K562 (cell line): ENCODE results near the gene SPHK2.

Experiments used
- BRCA1 ChIP-seq, 2 experiments: fragments of 450-650 bp in 1 of 2; sonication (generic) in 1 of 2; formaldehyde crosslinking in 1 of 2; IDR thresholded peaks; 2 replicates each; pipeline versions ENCODE4 v1.5.0 to v1.6.1; 2017 to 2020; ENCODE audit warnings: mild to moderate bottlenecking in 1 of 2, missing genetic modification reagents in 1 of 2
- EZH2 ChIP-seq: IDR thresholded peaks from 2 replicates; pipeline ENCODE4 v1.6.1; 2012; ENCODE audit warnings: low read depth, mild to moderate bottlenecking, inconsistent platforms, low read length, borderline replicate concordance
- NR2C1 ChIP-seq, 2 experiments: fragments of 450-650 bp; IDR thresholded peaks; 2 replicates each; pipeline ENCODE4 v1.6.1; 2017; ENCODE audit warnings: mild to moderate bottlenecking in 2 of 2, antibody characterized with exemption in 1 of 2, inconsistent platforms in 1 of 2, missing compliant biosample characterization in 1 of 2, missing genetic modification characterization in 1 of 2
- PCBP2 ChIP-seq: fragments of 200-400 bp; formaldehyde crosslinking; IDR thresholded peaks from 2 replicates; pipeline ENCODE4 v1.6.1; 2018; ENCODE audit warnings: low read length, low read depth, mild to moderate bottlenecking, moderate library complexity; ENCODE audit not compliant: poor library complexity, severe bottlenecking
- TEAD2 ChIP-seq: fragments of 450-650 bp; IDR thresholded peaks from 2 replicates; pipeline ENCODE4 v1.6.1; 2016; ENCODE audit warnings: missing genetic modification characterization, control low read depth, missing compliant biosample characterization
- TF ChIP-seq, protein P1 (sequence below): sonication (generic); formaldehyde crosslinking; IDR thresholded peaks from 2 replicates; pipeline ENCODE4 v1.8.0; 2022; ENCODE audit warnings: missing genetic modification reagents, mild to moderate bottlenecking, borderline replicate concordance
- TF ChIP-seq, protein P2 (sequence below): fragments of 450-650 bp; IDR thresholded peaks from 2 replicates; pipeline ENCODE4 v1.6.1; 2016; ENCODE audit warnings: low read depth
- TF ChIP-seq, protein P3 (sequence below): fragments of 250-450 bp; sonication (Bioruptor Pico); IDR thresholded peaks from 2 replicates; pipeline ENCODE4 v1.8.0; 2021; ENCODE audit warnings: borderline replicate concordance, mild to moderate bottlenecking, moderate library complexity; ENCODE audit not compliant: poor library complexity, severe bottlenecking
- TF ChIP-seq, protein P4 (sequence below), 3 experiments: IDR thresholded peaks in 2 of 3; conservative IDR thresholded peaks in 1 of 3; 2 replicates each; pipeline ENCODE4 v1.5.1; 2011 to 2012; ENCODE audit warnings: low read length in 3 of 3, mild to moderate bottlenecking in 3 of 3, control low read depth in 2 of 3, improper control_type of control experiment in 1 of 3, inconsistent platforms in 1 of 3, low read depth in 1 of 3, mixed read lengths in 1 of 3, moderate library complexity in 1 of 3; ENCODE audit not compliant: insufficient read depth in 2 of 3
- TF ChIP-seq, protein P5 (sequence below): fragments of 250-450 bp; sonication (Bioruptor Pico); IDR thresholded peaks from 2 replicates; pipeline ENCODE4 v1.5.0; 2021; ENCODE audit warnings: mild to moderate bottlenecking, borderline replicate concordance

DNA sequence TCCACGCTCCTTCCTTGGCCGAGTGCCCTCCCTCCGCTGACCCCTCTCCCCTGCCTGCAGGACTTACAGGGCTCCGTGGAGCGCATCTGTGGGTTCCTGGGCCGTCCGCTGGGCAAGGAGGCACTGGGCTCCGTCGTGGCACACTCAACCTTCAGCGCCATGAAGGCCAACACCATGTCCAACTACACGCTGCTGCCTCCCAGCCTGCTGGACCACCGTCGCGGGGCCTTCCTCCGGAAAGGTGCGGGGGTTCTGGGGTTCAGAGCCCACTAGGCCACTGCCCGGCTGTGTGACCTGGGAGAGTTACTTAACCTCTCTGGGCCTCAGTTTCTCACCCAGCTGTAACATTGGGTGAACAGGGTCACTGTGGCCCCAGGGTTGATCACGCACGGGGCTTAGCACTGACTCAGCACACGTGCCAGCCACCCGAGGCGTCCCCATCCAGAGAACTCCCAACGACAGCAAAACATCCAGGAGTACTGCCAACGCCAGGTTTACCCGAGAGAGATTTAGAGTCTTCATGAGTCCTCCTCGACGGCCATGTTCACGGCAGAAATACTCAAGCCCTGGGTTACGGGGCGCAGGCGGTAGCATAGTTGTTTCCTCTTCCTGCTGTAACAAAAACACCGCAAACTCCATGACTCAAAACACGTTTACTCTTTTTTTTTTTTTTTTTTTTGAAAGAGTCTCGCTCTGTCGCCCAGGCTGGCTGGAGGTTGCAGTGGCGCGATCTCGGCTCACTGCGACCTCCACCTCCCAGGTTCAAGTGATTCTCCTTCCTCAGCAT, 22.4 kb upstream of the SPHK2 start:
- TF ChIP-seq BRCA1 (IDR thresholded peaks at IDR 0.05): no peak
- TF ChIP-seq BRCA1 (CRISPR knock-in tag; IDR thresholded peaks at IDR 0.05): no peak
- TF ChIP-seq, protein P1, sequence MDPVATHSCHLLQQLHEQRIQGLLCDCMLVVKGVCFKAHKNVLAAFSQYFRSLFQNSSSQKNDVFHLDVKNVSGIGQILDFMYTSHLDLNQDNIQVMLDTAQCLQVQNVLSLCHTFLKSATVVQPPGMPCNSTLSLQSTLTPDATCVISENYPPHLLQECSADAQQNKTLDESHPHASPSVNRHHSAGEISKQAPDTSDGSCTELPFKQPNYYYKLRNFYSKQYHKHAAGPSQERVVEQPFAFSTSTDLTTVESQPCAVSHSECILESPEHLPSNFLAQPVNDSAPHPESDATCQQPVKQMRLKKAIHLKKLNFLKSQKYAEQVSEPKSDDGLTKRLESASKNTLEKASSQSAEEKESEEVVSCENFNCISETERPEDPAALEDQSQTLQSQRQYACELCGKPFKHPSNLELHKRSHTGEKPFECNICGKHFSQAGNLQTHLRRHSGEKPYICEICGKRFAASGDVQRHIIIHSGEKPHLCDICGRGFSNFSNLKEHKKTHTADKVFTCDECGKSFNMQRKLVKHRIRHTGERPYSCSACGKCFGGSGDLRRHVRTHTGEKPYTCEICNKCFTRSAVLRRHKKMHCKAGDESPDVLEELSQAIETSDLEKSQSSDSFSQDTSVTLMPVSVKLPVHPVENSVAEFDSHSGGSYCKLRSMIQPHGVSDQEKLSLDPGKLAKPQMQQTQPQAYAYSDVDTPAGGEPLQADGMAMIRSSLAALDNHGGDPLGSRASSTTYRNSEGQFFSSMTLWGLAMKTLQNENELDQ (CRISPR knock-in tag): no peak
- TF ChIP-seq TEAD2 (tag): no peak
- no peak for TF ChIP-seq EZH2
- TF ChIP-seq NR2C1 (IDR thresholded peaks at IDR 0.05): no peak
- no peak for TF ChIP-seq NR2C1 (tag; IDR thresholded peaks at IDR 0.05)
- TF ChIP-seq, protein P2, sequence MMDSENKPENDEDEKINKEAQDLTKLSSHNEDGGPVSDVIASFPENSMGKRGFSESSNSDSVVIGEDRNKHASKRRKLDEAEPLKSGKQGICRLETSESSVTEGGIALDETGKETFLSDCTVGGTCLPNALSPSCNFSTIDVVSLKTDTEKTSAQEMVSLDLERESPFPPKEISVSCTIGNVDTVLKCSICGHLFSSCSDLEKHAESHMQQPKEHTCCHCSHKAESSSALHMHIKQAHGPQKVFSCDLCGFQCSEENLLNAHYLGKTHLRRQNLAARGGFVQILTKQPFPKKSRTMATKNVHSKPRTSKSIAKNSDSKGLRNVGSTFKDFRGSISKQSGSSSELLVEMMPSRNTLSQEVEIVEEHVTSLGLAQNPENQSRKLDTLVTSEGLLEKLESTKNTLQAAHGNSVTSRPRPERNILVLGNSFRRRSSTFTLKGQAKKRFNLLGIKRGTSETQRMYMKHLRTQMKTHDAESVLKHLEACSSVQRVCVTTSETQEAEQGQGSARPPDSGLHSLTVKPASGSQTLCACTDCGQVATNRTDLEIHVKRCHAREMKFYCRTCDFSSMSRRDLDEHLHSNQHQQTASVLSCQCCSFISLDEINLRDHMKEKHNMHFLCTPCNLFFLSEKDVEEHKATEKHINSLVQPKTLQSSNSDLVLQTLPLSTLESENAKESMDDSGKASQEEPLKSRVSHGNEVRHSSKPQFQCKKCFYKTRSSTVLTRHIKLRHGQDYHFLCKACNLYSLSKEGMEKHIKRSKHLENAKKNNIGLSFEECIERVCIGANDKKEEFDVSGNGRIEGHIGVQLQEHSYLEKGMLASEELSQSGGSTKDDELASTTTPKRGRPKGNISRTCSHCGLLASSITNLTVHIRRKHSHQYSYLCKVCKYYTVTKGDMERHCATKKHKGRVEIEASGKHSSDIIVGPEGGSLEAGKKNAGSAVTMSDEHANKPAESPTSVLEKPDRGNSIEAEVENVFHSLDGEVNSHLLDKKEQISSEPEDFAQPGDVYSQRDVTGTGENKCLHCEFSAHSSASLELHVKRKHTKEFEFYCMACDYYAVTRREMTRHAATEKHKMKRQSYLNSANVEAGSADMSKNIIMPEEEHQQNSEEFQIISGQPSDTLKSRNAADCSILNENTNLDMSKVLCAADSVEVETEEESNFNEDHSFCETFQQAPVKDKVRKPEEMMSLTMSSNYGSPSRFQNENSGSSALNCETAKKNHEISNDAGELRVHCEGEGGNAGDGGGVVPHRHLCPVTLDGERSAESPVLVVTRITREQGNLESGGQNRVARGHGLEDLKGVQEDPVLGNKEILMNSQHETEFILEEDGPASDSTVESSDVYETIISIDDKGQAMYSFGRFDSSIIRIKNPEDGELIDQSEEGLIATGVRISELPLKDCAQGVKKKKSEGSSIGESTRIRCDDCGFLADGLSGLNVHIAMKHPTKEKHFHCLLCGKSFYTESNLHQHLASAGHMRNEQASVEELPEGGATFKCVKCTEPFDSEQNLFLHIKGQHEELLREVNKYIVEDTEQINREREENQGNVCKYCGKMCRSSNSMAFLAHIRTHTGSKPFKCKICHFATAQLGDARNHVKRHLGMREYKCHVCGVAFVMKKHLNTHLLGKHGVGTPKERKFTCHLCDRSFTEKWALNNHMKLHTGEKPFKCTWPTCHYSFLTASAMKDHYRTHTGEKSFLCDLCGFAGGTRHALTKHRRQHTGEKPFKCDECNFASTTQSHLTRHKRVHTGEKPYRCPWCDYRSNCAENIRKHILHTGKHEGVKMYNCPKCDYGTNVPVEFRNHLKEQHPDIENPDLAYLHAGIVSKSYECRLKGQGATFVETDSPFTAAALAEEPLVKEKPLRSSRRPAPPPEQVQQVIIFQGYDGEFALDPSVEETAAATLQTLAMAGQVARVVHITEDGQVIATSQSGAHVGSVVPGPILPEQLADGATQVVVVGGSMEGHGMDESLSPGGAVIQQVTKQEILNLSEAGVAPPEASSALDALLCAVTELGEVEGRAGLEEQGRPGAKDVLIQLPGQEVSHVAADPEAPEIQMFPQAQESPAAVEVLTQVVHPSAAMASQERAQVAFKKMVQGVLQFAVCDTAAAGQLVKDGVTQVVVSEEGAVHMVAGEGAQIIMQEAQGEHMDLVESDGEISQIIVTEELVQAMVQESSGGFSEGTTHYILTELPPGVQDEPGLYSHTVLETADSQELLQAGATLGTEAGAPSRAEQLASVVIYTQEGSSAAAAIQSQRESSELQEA: no peak
- TF ChIP-seq, protein P3, sequence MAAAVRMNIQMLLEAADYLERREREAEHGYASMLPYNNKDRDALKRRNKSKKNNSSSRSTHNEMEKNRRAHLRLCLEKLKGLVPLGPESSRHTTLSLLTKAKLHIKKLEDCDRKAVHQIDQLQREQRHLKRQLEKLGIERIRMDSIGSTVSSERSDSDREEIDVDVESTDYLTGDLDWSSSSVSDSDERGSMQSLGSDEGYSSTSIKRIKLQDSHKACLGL (CRISPR knock-in tag): no peak
- TF ChIP-seq, protein P4, sequence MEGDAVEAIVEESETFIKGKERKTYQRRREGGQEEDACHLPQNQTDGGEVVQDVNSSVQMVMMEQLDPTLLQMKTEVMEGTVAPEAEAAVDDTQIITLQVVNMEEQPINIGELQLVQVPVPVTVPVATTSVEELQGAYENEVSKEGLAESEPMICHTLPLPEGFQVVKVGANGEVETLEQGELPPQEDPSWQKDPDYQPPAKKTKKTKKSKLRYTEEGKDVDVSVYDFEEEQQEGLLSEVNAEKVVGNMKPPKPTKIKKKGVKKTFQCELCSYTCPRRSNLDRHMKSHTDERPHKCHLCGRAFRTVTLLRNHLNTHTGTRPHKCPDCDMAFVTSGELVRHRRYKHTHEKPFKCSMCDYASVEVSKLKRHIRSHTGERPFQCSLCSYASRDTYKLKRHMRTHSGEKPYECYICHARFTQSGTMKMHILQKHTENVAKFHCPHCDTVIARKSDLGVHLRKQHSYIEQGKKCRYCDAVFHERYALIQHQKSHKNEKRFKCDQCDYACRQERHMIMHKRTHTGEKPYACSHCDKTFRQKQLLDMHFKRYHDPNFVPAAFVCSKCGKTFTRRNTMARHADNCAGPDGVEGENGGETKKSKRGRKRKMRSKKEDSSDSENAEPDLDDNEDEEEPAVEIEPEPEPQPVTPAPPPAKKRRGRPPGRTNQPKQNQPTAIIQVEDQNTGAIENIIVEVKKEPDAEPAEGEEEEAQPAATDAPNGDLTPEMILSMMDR (IDR thresholded peaks at IDR 0.05 in 2 of 3, conservative IDR thresholded peaks at IDR 0.05 in 1 of 3; ENCODE audit: insufficient read depth in 2 of 3, low read depth in 1 of 3, low read length in 3 of 3): no peak
- TF ChIP-seq, protein P5, sequence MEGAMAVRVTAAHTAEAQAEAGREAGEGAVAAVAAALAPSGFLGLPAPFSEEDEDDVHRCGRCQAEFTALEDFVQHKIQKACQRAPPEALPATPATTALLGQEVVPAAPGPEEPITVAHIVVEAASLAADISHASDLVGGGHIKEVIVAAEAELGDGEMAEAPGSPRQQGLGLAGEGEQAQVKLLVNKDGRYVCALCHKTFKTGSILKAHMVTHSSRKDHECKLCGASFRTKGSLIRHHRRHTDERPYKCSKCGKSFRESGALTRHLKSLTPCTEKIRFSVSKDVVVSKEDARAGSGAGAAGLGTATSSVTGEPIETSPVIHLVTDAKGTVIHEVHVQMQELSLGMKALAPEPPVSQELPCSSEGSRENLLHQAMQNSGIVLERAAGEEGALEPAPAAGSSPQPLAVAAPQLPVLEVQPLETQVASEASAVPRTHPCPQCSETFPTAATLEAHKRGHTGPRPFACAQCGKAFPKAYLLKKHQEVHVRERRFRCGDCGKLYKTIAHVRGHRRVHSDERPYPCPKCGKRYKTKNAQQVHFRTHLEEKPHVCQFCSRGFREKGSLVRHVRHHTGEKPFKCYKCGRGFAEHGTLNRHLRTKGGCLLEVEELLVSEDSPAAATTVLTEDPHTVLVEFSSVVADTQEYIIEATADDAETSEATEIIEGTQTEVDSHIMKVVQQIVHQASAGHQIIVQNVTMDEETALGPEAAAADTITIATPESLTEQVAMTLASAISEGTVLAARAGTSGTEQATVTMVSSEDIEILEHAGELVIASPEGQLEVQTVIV (CRISPR knock-in tag): no peak
- no peak for TF ChIP-seq PCBP2
